Left lung (tissue), 10 donors: Measurements from ENCODE around the gene SYT5. TPM values are rescaled to one million over a fixed set of nuclear protein-coding genes. Genes with fewer than 3 reads are reported as not detected.

ENCODE experiments used
- ATAC-seq: fragments of 200-7000 bp; cut with Tn5 transposase; one replicate; pipeline ENCODE4 v1.9.1; 2020; ENCODE audit warnings: moderate library complexity
- DNase-seq, 4 donors: peaks; one replicate each; pipeline ENCODE4 v3.0.0-alpha.2; 2013 to 2020
- H3K27ac ChIP-seq, 2 donors: fragments of 200-600 bp; sonication (generic) in 1 of 2; one replicate each; pipeline versions ENCODE4 v1.5.0 to v1.8.0; 2020 to 2021
- H3K27me3 ChIP-seq, 2 donors: fragments of 200-600 bp; sonication (generic) in 1 of 2; one replicate each; pipeline versions ENCODE4 v1.5.0 to v1.8.0; 2020 to 2021
- H3K36me3 ChIP-seq, 2 donors: fragments of 200-600 bp; sonication (generic) in 1 of 2; one replicate each; pipeline versions ENCODE4 v1.5.0 to v1.8.0; 2020 to 2021
- H3K4me1 ChIP-seq, 2 donors: fragments of 200-600 bp; one replicate each; pipeline ENCODE4 v1.8.0; 2021
- H3K4me3 ChIP-seq, 2 donors: fragments of 200-600 bp; sonication (generic) in 1 of 2; one replicate each; pipeline versions ENCODE4 v1.5.0 to v1.8.0; 2020 to 2021; ENCODE audit warnings: mild to moderate bottlenecking in 1 of 2
- H3K9me3 ChIP-seq, 2 donors: fragments of 200-600 bp; sonication (generic) in 1 of 2; one replicate each; pipeline versions ENCODE4 v1.5.0 to v1.8.0; 2020 to 2021
- CTCF ChIP-seq, 2 donors: fragments of 200-600 bp; sonication (generic) in 1 of 2; IDR thresholded peaks; one replicate each; pipeline versions ENCODE4 v1.5.0 to v1.8.0; 2021; ENCODE audit warnings: antibody characterized with exemption in 2 of 2
- intact Hi-C, 2 donors: fragments of 100-400 bp; cut with DNase I; formaldehyde crosslinking; loops; one replicate each; pipeline versions ENCODE4 v1.11.2 to v1.14.2; 2022
- microRNA-seq, 2 donors: library from miRNA; unstranded; fragments of <30 nt; microRNA quantifications; one replicate each; pipeline ENCODE4, GENCODE V29; 2019
- polyA plus RNA-seq, 6 donors: library from polyadenylated mRNA; unstranded; fragments of 120-200 nt; gene quantifications; one replicate each; pipeline ENCODE4 v1.2.1, GENCODE V29; 2013; ENCODE audit not compliant: insufficient read length in 6 of 6
- total RNA-seq, 2 donors: library from RNA; stranded (reverse); fragmentation: NEBNext Ultra II Directional; extraction: Animal tissue kit (Norgen Biotek cat#: 25700); gene quantifications; one replicate each; pipeline ENCODE4 v1.2.1, GENCODE V29; 2021
- donor health status: DM: no; HTN: yes; CAD: no.
- donor health status: DM: no; HTN: no; CAD: no.

The SYT5 gene
- total and polyA plus RNA-seq, 8 donors, result 0.61 to 1.5 (median 0.94) TPM; not detected in 2

GRCh38 chr19:55133639-55134444 is 46.2 kb downstream of the SYT5 start:
- Histone ChIP-seq H3K4me1 (no peaks in the 10 kb centered on the region), H3K27ac (no peak overlapping the region), H3K27me3 (peaks cover 9 to 90% of the 10 kb centered on the region in 2 donors), H3K9me3 (no peaks in the 10 kb centered on the region), H3K36me3 (no peaks in the 10 kb centered on the region), H3K4me3 (no peak overlapping the region)
- TF ChIP-seq CTCF (IDR thresholded peaks at IDR 0.05), result no peak
- ATAC-seq, result no peak
- intact Hi-C loops, result no loop called here
- no peak for DNase-seq

DNA sequence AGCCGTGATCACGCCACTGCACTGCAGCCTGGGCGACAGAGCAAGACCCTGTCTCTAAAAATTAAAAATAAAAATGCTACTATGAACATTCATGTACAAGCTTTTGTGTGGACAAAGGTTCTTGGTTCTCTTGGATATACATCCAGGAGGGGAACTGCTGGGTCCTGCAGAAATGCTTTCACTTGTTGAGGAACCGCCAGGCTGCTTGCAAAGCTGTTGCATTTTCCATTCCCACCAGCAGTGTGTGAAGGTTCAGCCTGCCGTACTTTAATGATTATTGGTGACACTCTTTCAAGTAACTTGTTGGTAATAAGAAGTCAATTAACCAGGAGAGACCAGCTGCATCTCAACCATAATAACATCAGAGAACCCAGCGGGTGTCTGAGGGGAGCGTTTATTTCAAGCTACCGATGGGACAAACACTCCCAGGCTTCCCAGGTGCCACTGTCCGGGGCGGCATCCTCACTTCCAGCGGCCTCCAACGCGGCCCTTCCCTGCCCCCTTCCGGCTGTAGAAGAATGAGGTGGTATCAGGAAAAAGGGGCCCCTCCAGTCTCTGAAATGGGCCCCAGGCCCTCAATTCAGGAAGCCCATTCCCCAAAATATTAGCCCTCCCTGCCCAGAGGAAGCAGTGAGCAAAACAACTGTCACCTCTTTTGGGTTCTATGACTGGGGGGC is 47.5 kb downstream of the SYT5 start:
- no peaks in the 10 kb centered on the region for H3K4me1 ChIP-seq
- peak; percentile 34 for ATAC-seq
- H3K9me3 ChIP-seq, result no peaks in the 10 kb centered on the region
- no peak for DNase-seq
- no peak overlapping the region for H3K4me3 ChIP-seq
- no peak overlapping the region for H3K27ac ChIP-seq
- intact Hi-C loops, result no loop called here
- H3K27me3 ChIP-seq, result peaks cover 9 to 79% of the 10 kb centered on the region in 2 donors
- TF ChIP-seq CTCF (IDR thresholded peaks at IDR 0.05), result no peak
- H3K36me3 ChIP-seq, result no peaks in the 10 kb centered on the region

DNA sequence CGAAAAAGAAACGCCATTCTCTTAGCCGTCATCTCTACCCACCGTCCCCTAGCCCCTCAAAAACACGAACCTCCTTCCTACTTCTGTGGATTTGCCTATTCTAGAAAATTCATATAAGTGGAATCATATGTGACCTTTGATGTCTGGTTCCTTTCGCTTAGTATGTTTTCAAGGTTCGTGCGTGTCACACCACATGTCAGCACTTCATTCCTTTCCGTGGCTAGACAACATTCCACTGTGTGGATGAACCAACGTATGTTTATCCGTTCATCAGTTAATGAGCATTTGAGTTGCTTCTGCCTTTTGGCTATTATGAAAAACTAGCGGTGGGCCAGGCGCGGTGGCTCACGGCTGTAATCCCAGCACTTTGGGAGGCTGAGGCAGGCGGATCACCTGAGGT is 48.7 kb downstream of the SYT5 start:
- Histone ChIP-seq H3K9me3 (no peaks in the 10 kb centered on the region), H3K4me3 (no peak overlapping the region), H3K27me3 (peaks cover 9 to 70% of the 10 kb centered on the region in 2 donors), H3K4me1 (no peaks in the 10 kb centered on the region), H3K27ac (no peak overlapping the region), H3K36me3 (no peaks in the 10 kb centered on the region)
- intact Hi-C loops, result no loop called here
- ATAC-seq (no peak), DNase-seq (no peak)
- no peak for TF ChIP-seq CTCF (IDR thresholded peaks at IDR 0.05)

Small RNAs within 50 kb of the gene (microRNA-seq; reads per million reads assigned to microRNA genes)
- 0 reads per million in 2 donors for gene MIR7975

Other genes starting within 250 kb of the SYT5 start
- gene NLRP7, start 232.8 kb downstream of the SYT5 start, total RNA-seq, result under 1 TPM in 1 of 2 donors, not detected in 1; 0.09 TPM
- gene NLRP7, start 232.8 kb downstream of the SYT5 start, polyA plus RNA-seq, result under 1 TPM in 1 of 6 donors, not detected in 5; 0.20 TPM
- gene NLRP2, start 213.9 kb downstream of the SYT5 start, total RNA-seq, result 10 to 100 TPM; 11.3 to 33.4 TPM
- gene NLRP2, start 213.9 kb downstream of the SYT5 start, polyA plus RNA-seq, result 10 to 100 TPM in 4 of 6 donors, 1 to 10 TPM in 2; 6.8 to 17.3 (median 11.1) TPM
- 1 to 10 TPM in 1 of 2 donors, under 1 TPM in 1; 0.52 to 1.0 TPM for gene GP6, start 142.0 kb downstream of the SYT5 start, total RNA-seq
- 1 to 10 TPM in 2 of 6 donors, under 1 TPM in 4; 0.84 to 1.2 (median 0.91) TPM for gene GP6, start 142.0 kb downstream of the SYT5 start, polyA plus RNA-seq
- gene RDH13, start 117.1 kb downstream of the SYT5 start, total RNA-seq, result 10 to 100 TPM; 24.2 to 38.0 TPM
- 10 to 100 TPM in 5 of 6 donors, 1 to 10 TPM in 1; 7.3 to 17.5 (median 12.1) TPM for gene RDH13, start 117.1 kb downstream of the SYT5 start, polyA plus RNA-seq
- 10 to 100 TPM; 21.2 to 37.5 TPM for gene EPS8L1, start 104.4 kb downstream of the SYT5 start, total RNA-seq
- 10 to 100 TPM in 3 of 6 donors, 1 to 10 TPM in 3; 5.3 to 16.3 (median 10.5) TPM for gene EPS8L1, start 104.4 kb downstream of the SYT5 start, polyA plus RNA-seq
- gene PPP1R12C, start 62.7 kb downstream of the SYT5 start, total RNA-seq, result 100 to 1,000 TPM in 1 of 2 donors, 10 to 100 TPM in 1; 93.2 to 113 TPM
- 10 to 100 TPM; 50.2 to 82.4 (median 64.6) TPM for gene PPP1R12C, start 62.7 kb downstream of the SYT5 start, polyA plus RNA-seq
- 1 to 10 TPM in 1 of 2 donors, not detected in 1; 1.6 TPM for gene TNNT1, start 31.1 kb downstream of the SYT5 start, total RNA-seq
- 1 to 10 TPM; 1.1 to 4.3 (median 1.6) TPM for gene TNNT1, start 31.1 kb downstream of the SYT5 start, polyA plus RNA-seq
- gene TNNI3, start 22.6 kb downstream of the SYT5 start, total RNA-seq, result 1 to 10 TPM; 1.2 to 1.6 TPM
- gene TNNI3, start 22.6 kb downstream of the SYT5 start, polyA plus RNA-seq, result 1 to 10 TPM in 1 of 6 donors, under 1 TPM in 4, not detected in 1; 0.75 to 1.6 (median 0.84) TPM
- 10 to 100 TPM in 1 of 2 donors, under 1 TPM in 1; 0.76 to 11.0 TPM for gene DNAAF3, start 13.7 kb downstream of the SYT5 start, total RNA-seq
- 1 to 10 TPM; 1.7 to 6.9 (median 5.4) TPM for gene DNAAF3, start 13.7 kb downstream of the SYT5 start, polyA plus RNA-seq
- gene PTPRH, start 29.2 kb upstream of the SYT5 start, total RNA-seq, result under 1 TPM; 0.20 to 0.63 TPM
- gene PTPRH, start 29.2 kb upstream of the SYT5 start, polyA plus RNA-seq, result under 1 TPM; 0.10 to 0.32 (median 0.20) TPM
- gene TMEM86B, start 48.5 kb upstream of the SYT5 start, total RNA-seq, result 1 to 10 TPM; 1.9 to 2.7 TPM
- 1 to 10 TPM; 2.3 to 4.4 (median 2.7) TPM for gene TMEM86B, start 48.5 kb upstream of the SYT5 start, polyA plus RNA-seq
- 10 to 100 TPM; 56.0 to 81.8 TPM for gene PPP6R1, start 78.7 kb upstream of the SYT5 start, total RNA-seq
- gene PPP6R1, start 78.7 kb upstream of the SYT5 start, polyA plus RNA-seq, result 10 to 100 TPM; 33.4 to 43.8 (median 39.8) TPM
- gene HSPBP1, start 99.8 kb upstream of the SYT5 start, total RNA-seq, result 10 to 100 TPM; 23.8 to 31.0 TPM
- 10 to 100 TPM; 23.7 to 38.4 (median 30.5) TPM for gene HSPBP1, start 99.8 kb upstream of the SYT5 start, polyA plus RNA-seq
- 1 to 10 TPM; 2.2 to 3.3 TPM for gene BRSK1, start 103.7 kb upstream of the SYT5 start, total RNA-seq
- 10 to 100 TPM; 11.7 to 18.1 (median 14.9) TPM for gene BRSK1, start 103.7 kb upstream of the SYT5 start, polyA plus RNA-seq
- 10 to 100 TPM; 13.3 to 29.5 TPM for gene TMEM150B, start 145.1 kb upstream of the SYT5 start, total RNA-seq
- gene TMEM150B, start 145.1 kb upstream of the SYT5 start, polyA plus RNA-seq, result 1 to 10 TPM in 1 of 6 donors, under 1 TPM in 5; 0.49 to 1.2 (median 0.82) TPM
- 10 to 100 TPM; 12.9 to 15.5 TPM for gene KMT5C, start 159.6 kb upstream of the SYT5 start, total RNA-seq
- 10 to 100 TPM; 20.8 to 27.6 (median 22.4) TPM for gene KMT5C, start 159.6 kb upstream of the SYT5 start, polyA plus RNA-seq
- gene COX6B2, start 174.4 kb upstream of the SYT5 start, total RNA-seq, result under 1 TPM in 1 of 2 donors, not detected in 1; 0.24 TPM
- under 1 TPM; 0.20 to 0.75 (median 0.59) TPM for gene COX6B2, start 174.4 kb upstream of the SYT5 start, polyA plus RNA-seq
- not detected for gene GARIN5B, start 183.0 kb upstream of the SYT5 start, total RNA-seq
- gene GARIN5B, start 183.0 kb upstream of the SYT5 start, polyA plus RNA-seq, result under 1 TPM in 2 of 6 donors, not detected in 4; 0.04 to 0.06 TPM
- gene IL11, start 190.2 kb upstream of the SYT5 start, total RNA-seq, result under 1 TPM; 0.10 to 0.44 TPM
- gene IL11, start 190.2 kb upstream of the SYT5 start, polyA plus RNA-seq, result under 1 TPM; 0.16 to 0.90 (median 0.43) TPM
- 1 to 10 TPM in 1 of 2 donors, not detected in 1; 9.3 TPM for gene TMEM190, start 196.5 kb upstream of the SYT5 start, total RNA-seq
- 10 to 100 TPM in 1 of 6 donors, 1 to 10 TPM in 5; 1.2 to 15.6 (median 4.5) TPM for gene TMEM190, start 196.5 kb upstream of the SYT5 start, polyA plus RNA-seq
- gene TMEM238, start 204.0 kb upstream of the SYT5 start, total RNA-seq, result 10 to 100 TPM; 25.3 to 33.9 TPM
- 1 to 10 TPM in 2 of 6 donors, under 1 TPM in 4; 0.48 to 1.9 (median 0.67) TPM for gene TMEM238, start 204.0 kb upstream of the SYT5 start, polyA plus RNA-seq
- gene RPL28, start 205.6 kb upstream of the SYT5 start, total RNA-seq, result 1,000 to 10,000 TPM; 1,601 to 1,774 TPM
- 1,000 to 10,000 TPM; 1,216 to 1,673 (median 1,335) TPM for gene RPL28, start 205.6 kb upstream of the SYT5 start, polyA plus RNA-seq
- gene UBE2S, start 227.5 kb upstream of the SYT5 start, total RNA-seq, result 10 to 100 TPM; 26.5 to 39.1 TPM
- 10 to 100 TPM; 27.4 to 71.2 (median 35.7) TPM for gene UBE2S, start 227.5 kb upstream of the SYT5 start, polyA plus RNA-seq